HG02759 (cell line): ENCODE results near the gene CCDC24.

Experiments used
- ATAC-seq: cut with Tn5 transposase; IDR thresholded peaks from one replicate; pipeline ENCODE4 v1.9.1; 2021; ENCODE audit warnings: mild to moderate bottlenecking, moderate library complexity; ENCODE audit not compliant: unreplicated experiment

Gene CCDC24

DNA sequence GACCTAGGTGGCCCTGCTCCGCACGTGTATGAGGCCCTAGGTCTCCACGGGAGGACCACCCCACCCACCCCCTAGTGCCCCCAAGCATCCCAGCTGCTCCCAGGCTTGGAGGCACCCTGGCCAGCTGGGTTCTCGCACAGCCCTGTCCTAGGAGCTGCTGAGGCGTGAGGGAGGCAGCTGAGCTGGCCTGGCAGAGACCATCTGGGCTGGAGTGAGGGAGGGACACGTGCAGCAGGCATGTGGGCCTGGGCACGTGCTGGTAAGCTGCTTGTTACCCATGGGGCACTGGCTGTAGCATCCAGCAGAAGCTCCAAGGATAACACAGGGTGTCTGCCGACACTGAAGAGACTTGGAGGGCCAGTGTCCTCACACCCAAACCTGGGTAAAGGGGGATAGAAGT lies 29.8 kb downstream of the CCDC24 start:
- ATAC-seq: no peak

DNA sequence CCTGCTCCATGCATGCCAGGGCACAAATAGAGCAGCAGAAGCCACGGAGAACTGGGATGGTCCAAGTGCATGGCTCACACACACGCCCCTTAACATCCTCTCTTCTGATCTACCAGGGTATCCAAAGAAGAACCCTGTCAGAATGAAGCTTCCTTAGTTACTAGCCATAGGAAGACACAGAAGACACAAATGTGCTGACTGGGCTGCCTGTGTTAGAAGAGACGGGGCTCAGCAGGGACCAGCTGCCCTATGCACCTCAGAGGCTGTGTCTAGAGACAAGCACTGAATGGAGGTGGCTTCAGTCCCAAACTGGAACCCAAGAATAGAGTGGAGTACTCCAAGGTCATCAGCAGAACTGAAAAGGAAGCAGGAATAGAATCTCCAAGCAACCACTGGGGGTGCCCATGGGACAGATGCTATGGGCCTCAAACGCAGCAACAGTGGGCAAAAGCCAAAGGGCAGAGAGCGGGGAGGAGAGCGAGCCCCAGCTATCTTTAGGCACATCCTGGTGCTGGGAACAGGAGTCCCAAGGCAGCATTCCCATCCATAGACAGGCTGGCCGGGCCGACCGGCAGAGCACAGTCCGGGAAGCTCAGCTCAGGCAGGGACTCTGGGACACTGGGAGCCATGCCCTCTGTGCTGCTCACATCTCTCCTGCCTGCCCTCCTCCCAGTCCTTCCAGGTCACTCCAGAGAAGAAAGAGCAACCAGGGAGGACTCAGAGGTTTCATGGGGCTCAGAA lies 30.4 kb downstream of the CCDC24 start:
- ATAC-seq: no peak

DNA sequence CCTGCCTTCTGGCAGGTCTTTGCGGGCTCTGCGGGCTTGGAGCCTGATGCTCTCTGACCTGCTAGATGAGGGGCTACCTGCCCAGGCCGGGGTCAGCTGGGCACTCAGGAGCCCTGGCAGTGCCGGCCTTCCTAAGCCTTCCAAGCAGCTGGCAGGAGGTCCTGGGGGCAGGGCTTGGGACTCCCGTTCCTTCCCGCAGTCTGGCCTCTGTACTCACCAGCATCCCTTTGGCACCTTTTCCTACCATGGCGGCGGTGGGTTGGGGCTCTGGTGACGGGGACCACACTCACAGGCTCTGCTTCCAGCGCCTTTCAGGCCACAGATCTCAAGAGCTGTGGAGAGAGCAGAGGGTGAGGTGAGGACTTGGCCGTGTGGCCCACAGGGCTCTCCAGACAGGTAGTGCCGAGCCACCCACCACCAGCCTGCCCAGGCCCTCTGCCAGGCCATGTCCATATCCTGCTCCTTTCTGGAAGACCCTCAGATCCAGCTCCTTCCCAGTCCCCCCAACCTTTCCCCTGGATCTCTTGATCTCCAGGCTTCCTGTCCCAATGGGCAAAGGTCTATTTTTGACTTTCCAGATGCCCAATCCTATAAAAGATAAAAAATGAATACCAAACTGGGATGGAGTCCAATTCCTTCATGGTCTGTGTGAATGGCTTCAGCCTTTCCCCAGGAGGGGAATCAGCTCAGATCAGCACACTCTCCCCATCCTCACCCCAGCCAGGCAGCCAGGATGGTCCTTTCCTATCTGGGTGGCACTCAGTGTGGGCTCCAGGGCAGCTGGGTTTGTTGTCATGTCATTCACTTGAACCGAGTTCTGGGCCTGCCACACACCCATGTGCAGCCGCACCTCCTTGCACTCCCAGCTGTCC lies 32.9 kb downstream of the CCDC24 start:
- no peak for ATAC-seq

DNA sequence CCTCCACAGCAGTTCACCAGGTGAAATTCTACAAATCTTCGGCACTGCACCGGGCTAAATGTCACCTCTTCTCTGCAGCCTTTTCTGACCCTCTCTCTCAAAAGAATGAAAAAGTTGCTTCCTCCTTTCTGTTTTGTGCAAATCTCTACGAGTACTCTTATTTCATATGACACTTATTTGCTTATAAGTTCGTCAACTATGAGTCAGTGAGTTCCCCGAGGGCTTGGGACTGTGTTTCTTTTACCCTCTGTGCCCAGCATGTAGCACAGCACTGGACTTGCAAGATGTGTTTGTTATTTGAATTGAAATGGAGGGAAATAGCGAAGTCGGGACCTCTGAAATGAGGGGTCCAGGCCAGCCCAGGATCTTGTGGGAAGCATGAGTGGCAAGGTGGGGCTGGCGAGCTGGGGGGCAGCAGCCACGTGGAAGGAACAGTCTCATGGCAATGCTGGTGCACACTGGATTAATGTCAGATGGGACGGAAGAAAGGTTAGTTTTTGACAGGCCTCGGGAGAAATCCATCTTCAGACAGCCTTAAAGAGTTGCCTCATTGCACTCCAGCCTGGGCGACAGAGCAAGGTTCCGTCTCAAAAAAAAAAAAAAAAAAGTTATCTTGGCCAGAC lies 33.6 kb downstream of the CCDC24 start:
- no peak for ATAC-seq

DNA sequence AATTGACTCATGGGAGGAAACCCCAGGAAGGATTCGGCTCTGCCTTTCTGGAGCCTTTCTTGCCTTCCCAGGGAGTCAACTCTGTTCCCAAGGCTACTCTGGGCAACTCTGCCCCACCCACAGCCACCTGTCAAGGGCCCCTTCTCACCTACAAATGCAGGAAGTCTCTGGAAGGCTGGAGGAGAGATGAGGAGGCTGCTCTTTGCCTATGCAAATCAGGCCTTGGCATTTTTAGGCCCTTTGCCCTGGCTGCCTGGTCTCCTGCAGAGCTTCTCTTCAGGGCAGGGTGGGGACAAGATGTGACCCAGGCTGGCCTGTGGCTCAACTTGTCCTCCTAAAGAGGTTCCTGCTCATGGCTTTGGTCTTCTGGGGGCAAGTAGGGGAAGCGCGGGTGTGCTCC lies 34.4 kb downstream of the CCDC24 start:
- ATAC-seq: no peak

DNA sequence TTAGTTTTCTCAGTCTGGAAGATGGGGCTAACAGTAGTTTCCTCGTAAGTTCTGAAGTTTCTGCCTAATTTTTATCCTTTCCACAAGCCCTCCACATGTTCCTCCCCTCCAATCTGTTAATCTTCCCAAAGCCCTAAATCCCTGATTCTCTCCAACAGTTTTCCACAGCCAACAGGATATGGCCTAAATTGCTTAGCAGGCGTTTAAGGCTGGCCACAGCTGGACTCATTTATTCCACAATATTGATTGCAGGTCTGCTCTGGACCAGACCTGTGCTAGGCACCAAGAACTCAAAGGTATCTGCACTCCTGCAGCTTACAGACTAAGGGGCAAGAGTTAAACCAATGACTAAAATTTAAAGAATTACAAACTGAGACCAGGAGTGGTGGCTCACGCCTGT lies 35.9 kb downstream of the CCDC24 start:
- ATAC-seq: no peak

DNA sequence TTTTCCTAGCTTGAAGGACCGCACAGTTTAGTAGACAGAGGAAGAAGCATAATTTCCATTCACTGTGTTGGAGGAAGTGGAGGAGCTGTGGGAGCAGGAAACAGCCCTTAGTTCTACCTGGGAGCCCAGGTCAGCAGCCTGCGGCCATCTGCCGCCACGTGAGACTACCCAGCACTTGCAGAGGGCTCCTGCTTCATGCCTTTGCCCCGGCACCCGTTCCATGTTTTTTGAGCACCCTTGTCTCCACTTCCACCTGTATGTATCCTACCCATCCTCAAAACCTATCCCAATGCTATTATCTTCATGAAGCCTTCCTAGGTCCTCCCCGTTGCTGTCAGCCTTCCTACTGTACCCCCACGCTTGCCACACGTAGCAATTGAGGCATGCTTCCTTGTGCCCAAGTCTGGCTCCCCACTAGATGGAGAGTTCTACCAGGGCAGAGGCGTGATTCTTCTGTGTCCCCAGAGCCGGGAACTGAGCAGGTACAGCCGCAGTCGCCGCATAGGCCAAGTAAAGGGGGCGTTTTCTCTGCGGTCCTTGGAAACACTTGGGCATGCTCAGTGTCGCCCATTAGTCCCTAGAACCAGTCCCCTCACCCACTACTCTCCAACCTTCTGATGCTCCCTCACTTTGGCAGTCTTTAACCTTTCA lies 38.0 kb downstream of the CCDC24 start:
- peak; percentile 9 for ATAC-seq

DNA sequence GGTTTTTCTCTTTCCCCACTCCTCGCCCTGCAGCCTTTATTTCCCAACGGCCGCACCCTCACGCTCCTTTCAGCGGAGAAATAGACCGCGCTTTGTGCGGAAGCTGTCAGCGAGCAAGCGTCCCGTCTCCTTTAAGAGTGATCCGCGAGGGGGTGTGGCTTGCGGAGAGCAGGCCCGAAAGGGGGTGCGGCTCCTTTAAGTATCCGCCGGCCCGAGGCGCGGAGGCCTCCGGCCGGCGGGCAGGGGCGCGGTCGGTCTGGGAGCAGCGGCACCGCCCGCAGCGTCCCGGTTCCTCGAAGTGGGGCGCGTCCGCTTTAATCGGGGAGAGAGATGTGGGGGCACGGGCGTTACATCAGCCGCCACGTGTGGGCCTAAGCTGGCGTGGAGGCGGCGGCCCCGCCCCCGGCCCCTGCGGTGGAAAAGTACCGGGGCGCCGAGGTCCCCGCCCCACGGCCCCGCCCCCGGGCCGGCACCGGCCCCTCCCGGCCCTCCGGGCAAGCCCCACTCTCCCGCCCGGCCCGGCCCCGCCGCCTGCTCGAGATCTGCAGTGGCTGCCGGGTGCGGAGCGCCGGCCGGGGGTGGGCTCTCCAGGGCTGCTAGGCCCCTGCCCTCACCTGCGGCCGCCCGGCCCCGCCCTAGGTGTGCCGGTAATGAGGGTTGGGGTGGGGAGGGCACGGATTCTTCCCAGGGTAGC lies 38.7 kb downstream of the CCDC24 start:
- peak; percentile 80 for ATAC-seq

DNA sequence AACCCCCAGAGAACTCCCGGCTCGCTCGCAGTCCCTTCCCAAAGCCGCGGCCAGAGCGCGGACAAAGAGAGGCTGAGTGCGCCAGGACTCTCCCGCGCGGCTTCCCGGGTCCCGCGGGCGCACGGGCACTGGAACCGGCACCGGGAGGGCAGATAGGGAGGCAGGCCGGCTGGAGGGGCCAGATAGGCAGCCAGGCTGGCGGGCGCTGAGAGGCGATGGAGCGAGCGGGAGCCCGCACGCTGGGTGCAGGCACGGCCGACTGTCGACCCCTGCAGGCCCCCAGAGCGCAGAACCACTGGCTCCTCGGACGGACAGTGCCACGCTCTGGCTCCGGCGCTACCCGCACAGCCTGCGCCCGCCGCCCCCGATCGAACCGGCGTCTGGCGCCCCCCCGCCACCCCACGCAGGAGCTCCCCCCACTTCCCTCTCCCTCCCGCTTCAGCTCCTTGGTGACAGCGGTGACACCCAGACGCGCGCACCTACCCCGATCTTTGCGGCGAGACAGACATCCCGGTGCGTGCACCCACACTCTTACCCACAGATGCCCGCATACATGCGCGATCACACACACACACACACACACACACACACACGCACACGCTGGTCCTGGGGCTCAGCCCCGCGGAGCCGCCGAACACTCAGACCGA lies 39.3 kb downstream of the CCDC24 start:
- ATAC-seq: peak; percentile 37

DNA sequence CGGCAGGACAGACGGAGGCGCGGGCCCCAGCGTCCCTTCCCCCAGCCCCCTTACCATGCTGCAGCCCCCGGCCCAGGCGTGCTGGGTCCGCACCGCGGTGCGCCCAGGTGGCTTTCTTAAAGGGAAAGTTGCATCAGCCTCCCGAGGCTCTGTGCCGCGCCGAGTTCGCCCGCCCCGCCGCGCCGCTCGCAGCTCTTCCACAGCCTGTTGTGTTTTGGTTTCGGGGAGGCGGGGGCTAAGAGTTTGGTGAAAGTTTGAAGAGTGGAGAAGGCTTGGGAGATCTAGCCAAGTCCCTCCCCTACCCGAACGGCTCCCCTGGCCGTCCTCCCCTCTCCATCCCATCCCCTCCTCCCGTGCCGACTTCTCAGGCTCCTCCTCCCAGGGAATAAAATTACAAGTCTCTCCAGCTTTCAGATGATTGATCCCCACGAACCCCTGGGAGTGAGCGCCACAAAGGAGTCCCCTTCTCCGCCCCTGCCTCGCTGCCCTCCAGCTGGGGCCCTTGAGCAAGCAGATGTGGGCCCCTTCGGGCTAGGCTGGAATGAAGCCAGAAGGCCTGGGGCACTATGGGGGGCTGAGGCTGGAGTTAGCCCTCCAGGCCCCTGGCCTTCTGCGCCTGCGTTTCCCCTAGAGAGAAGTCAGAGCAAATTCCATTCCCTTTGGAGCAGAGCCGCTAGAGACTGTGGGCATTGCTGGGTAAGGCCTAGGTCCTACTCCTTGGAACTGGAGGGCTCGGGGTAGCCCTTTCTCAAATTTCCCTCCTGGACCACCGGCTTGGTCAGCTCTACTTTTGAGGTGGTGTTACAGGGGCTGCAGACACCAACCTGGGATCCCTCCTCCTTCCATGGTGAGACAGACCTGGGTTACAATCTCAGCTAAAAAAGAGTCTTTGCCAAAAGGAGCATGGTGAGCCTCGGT lies 40.1 kb downstream of the CCDC24 start, which contains the start of gene SLC6A9:
Gene SLC6A9 (minus strand): TSS at position 211 of the 918 bp plus-strand sequence. CDS start 7,185 bp downstream, outside the sequence.
- no peak for ATAC-seq

DNA sequence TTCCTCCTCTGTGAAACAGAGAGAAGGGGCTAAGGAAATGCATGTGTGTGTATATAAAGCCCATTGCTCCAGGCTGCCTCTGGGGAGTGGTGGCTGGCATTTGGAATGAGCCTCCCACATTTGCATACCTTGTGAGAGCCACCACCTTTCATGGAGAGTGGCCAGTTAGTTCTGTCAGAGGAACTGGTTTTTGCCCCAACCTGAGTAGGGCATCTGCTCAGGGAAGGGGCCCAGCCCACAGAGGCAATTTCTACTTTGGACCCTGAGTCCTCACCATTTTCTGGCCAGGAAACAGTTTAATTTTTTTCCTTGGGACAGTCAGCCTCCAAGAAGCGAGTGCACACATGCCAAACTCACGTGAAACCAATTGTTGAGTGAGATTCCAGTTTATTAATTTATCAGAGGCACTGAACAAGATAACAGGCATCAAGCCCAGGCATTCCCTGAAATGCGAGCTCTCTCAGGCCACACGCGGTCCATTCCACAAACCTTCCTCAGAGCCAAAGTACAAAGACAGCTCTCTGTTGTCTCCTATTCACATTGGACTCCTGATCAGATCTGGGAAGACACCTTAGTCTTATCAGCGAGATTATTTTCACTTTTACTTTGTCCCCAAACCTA lies 40.9 kb downstream of the CCDC24 start:
- no peak for ATAC-seq

DNA sequence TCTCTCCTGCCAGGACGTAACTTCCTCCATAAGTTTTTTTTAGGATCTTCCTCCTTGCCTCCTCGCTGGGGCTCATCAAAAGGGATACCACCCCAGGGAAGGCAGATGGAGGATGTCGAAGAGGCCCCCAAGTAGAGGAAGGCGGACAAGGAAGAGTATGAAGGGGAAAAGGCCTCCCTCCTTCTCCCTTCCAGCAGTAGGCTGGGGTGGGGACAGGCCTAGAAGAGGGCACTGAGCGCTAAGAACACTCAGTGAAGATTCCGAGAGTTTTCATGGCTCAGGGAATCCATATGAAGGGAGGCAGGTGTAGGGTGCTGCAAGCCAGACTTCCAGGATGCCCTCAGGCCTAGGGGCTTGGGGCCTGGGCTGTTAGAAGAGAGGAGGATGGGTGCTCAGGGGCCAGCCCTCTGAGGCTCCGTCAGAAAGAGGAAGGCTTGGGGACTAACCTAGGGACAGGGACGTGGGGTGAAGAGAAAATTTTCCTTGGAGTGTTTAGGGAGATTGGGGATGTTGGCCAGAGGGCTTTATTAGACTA lies 41.7 kb downstream of the CCDC24 start:
- no peak for ATAC-seq

DNA sequence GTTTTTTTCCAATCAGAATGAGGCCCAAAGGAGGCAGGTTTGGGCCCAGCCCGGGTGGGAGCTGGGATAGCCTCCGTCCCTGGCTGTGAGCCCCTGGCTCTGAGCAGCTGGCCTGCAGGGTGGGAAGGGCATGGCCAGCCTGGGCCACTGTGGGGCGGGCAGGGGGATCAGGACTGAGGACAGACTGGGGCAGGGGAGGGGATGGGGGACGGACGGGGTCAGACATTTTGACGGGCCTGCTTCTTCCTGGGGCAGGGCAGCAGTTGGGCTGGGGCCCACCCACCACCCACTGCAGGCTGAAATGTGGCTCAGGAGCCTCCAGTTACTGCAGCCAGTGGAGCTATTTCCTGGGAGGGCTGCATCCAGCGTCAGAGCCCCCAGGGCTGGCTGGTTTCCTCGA lies 42.4 kb downstream of the CCDC24 start:
- no peak for ATAC-seq

DNA sequence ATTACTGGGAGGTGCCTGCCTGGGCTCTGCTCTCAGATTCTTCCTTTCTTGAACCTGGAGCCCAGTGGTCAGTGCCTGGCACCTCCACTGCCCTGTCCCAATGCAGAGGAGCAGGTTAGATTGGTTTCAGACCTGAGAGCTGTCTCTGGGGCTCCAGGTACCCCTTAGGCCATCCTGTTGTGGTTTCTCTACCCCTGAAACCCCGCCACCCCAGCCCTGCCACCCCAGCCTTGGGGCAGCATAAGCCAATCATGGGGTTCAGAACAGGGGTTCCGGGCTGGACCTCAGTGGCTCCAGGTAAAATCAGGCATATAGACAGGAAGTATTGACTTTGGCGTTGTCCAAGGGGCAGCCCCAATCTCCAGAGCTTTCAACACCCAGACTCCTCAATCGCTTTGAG lies 43.0 kb downstream of the CCDC24 start:
- no peak for ATAC-seq

DNA sequence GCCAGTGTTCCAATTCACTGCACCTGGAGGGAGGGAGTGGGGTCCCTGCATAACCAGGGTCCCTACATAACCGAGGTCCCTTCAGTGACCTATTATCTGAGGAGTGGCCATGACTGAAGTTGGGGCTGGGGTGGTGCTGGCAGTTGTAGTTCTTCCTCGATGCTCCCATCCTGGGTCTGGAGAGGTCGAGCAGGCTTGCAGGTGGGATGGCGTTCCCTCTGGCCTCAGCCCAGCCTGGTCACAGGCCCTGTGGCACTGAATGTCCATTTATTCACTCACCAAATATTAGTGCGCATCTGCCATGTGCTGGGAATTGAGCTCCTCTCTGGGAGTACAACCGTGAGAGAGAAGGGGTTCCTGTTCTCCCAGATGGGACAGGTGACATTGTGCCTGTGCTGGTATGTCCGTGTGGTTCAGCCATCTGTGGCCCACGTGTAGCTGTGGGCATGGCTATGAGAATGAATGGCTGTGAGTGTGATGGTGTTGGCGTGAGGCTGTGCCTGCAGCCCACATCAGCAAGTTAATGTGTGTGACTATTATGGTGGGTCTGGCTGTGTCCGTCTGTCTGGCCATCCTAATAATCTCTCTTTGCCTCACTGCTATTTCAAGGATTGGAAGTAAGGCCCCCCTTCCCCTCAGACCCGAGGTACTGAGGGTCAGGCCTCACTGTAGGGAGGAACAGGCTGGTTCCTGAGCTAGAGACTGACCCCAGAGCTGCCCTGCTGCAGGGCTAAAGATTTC lies 43.7 kb downstream of the CCDC24 start:
- ATAC-seq: no peak

DNA sequence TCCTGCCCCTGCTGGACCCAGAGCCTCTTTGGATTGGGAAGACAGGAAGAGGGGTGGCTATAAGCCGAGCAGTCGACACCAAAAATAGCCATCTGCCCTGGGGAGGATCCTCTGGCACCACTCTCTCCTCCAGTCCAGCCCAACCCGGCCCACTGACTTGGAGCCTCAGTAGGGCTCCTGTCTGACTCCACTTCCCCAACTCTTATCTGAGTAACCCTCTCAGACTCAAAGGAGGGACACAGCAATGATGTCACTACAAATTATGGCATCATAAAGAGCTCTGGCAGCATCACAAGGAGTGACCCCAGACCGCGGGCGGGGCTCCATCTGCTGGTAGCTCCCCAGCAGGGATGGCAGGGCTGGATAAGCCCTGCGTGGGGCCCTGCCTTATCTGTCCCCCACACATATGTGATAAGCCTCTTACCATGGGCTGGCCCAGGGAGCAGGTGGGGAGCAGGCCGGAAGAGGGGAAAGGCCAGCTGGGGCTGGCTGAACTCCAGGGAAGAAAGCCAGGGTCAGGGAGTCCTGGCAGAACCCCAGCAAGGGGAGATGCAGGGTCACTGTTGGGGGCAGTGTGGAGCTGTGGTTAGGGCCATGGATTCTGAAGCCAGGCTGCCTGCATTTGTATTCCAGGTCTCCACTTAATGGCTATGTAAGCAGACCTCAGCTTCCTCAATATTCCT lies 44.5 kb downstream of the CCDC24 start:
- no peak for ATAC-seq
